NCI-H526 treated with DMSO at 0.1 percent for 48 hours (cell line): ENCODE results near the gene ELMO2.

Experiments used
- DNase-seq: peaks from one replicate; lab custom pipeline; 2025; lab: John Stamatoyannopoulos, UW

ELMO2 gene

DNA sequence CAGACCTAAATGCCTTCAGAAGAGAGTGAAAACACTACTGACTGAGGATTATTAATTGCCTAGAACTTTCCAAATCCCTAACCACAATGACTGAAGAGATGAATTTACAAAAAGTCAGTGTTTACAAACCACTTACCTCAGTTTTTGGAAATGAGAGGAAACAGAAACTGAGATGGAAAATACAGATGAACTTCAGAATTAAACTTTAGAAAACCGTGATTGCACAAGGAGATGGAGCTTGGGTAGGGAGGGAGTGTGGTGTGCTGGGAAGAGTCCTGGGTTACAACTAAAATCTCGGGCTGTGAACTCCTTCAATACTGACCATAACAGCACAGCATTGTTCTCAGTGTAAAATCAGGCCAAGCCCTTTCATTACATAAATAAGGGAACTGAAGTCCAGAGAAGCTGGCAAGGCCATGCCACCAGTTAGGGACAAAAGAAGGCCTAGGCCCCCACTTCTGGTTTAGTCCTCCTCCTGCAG lies 4.0 kb downstream of the ELMO2 start:
- no peak for DNase-seq

DNA sequence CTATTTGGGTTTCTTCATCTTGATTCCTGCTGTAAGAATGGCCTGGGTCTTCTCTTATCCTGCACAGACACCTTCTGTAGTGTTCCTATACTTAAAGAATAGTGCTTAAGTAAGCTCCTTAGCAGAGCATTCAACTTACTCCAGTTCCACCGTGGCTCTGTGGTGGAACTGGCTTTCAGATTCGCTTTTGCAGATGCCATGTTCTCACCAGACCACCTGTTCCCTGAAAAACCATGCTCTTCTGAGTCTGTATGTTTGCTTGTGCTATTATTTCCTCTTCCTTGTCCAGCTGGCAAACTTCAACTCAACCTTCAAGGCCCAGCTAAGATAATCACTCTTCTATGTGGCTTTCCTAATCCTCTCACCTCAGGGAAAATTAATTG lies 4.9 kb downstream of the ELMO2 start:
- no peak for DNase-seq

DNA sequence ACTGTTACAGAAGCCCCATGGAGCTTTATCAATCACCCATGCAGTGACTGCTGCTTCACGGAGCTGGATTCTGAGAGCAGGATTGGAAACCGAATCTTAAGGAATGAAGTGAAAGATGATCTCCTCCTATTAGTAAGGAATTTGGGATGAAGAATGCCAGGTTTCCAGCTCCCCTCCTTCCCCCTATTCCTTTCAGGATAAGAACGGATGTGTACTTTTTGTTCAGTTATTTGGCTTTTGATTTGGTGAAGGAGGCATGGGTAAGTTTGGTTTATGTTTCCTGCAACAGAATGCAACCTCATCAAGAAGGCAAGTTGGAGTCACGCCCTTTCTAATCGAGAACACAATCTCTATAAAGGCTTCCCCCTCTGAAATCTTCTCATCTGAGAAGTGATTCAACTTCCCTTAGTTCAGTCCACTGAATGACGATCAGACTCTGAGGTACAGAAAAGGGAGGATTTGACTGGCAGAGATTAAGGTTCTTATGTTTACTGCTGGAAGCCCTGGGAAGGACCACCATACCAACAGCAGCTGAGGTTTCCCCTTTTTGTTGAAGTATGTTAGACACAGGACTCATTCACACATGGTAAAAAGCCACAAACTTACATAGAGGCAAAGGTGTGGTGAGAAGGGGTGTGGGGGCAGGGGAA lies 5.5 kb downstream of the ELMO2 start:
- no peak for DNase-seq

DNA sequence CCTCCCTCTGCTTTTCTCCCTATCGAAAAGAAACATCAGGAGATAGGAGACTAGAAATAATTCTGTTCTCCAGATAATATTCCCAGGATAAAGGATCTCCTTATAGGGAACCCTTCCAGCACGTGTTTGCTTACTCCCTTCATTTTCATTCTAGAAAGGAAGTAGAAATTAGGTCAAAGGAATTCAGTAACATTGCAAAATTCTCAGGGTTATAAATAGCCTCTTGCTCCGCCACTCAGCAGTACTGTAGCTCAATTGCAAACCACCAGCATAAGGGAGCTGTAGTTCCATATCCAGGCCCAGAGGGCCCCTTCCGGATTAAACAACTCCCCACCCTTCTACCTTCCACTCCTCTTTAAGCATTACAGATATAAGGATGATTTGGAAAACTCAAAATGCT lies 6.2 kb downstream of the ELMO2 start:
- no peak for DNase-seq

DNA sequence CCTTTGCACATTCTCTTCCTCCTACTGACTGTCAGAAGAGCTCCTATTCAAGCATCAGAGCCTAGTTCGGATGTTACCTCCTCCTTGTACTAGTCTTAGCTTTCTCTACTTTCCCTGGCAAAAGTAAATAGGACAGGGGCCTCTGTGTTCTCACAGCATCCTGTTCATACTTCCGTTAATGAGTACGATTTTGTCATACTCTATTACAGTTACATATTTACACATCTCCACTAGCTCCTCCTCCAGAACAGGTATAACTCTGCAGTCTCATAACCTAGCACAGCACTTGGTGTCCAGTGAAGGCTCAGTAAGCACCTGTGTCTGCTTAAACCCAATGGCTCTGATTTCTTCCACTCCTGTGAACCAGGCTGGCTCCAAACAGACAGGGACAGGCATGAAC lies 7.0 kb downstream of the ELMO2 start:
- DNase-seq = no peak

DNA sequence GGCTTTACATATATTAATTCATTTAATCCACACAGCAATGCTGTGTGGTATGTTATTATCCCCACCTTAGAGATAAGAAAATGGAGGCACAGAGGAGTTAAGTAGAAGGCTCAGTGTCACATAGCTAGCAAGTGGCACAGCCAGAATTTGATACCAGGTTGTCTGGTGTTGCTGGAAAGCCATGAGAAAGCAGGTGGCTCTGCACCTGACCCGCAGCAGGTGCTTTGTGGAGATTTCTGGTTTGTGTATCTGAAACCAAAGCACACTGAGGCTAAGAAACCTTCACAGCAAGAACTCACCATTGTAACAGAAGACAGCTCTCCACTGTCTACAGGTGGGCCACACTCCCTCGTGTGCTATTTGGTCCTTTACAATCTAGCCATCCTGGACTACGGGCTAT lies 7.5 kb downstream of the ELMO2 start:
- DNase-seq = no peak

DNA sequence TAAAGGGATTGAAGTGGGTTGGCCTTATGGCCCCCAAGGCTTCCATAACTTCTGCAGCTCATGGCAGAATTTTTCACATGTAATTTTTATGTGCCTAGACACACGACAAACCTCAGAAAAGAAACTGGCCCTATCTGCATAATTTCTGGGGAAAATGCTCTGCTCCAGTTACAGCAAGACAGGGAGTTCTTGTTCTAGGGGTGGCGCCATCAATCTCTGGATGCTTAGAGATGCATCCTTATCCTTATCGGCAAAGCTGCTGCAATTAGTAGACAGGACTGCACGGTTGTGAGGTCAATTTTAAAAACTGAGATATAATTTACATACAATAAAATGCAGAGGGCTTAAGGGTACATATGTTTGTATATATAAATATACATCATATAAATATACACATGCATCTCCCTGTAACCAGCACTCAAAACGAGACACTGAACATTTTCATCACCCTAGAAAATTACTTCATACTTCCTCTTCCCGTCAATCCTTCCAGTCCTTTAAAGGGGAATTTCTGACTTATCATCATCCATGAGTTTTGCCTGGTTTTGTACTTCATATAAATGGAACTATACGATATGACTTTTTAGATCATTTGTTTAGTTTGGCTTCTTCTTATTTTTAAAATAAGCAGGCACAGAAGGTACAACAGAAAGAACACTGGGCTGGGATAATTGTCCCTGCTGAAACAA lies 10.2 kb downstream of the ELMO2 start:
- DNase-seq = no peak

DNA sequence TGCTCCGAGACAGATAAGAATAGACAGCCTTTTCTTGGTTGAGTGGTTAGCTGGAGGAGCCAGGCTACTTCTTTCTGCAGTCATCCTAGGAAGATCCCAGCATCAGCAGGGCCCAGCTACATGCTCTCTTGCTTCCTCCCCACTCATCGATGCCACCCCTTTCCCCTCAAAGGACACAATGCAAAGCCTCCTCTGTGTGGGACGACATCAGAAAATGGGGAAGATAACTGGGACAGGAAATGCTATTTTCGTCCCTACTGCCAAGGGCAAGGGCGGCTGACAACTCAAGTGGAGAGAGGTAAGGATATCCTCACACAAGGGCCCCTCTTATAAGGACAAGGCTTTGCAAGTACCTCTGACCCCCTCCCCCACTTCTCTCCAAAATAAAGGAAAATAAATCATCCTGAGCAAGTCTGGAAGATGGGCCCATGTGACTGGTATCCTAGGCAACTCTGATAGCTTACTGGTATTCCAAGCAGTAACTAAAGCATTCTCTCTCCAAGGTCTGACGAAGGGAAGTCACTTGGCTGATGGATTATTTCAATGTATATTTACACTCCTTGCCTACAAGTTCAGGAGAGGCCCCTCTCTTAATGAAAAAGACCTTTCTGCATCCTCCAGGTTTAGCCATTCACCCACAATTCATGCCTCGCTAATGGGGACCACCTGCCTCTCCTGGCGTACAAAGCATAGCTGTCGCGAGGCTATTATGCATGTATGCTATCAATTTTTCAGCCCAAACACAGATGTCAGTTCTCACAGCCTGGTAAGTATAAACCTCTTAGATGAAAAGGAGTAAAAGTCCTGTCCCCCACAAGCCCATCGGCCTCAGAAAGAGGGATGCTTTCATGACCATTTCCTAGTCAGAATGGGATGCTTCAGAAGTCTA lies 11.3 kb downstream of the ELMO2 start:
- no peak for DNase-seq

DNA sequence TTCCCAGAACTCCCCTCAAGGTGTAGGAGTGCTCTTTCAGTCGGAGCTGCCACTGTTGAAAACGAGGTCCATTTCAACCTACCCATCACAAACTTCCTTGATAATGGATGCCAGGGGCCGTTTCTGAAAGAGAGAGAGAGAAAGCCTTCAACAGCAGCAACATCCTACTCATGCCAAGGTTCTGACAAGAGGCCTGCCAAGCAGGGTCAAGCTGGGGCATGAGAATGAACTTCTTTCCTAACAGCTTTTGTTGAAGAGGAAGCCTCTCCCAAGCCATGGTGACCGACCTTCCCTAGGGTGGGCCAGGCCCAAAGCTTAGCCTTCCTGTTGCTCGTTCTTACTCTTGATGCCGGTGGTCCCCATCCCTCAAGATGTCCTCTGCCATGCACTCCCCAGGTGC lies 12.4 kb downstream of the ELMO2 start:
- no peak for DNase-seq

DNA sequence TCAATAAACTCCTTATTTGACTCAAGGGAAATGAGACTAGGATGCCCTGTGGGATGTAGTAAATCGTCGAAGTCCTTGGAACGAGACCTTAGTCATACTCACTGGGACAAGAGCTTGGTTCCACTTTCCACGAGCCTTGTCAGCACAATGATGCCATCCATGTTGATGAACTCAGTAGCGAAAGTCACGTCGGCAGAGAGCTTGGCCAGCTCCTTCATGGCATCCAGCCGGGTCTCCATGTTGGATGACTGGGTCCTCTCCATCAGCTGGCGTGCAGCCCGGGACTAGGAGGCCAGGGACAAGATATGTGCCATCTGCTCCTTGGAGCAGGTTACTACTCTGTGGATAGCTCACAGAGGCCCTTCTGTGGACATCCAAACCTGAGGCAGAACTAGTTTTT lies 17.5 kb downstream of the ELMO2 start:
- DNase-seq = no peak

DNA sequence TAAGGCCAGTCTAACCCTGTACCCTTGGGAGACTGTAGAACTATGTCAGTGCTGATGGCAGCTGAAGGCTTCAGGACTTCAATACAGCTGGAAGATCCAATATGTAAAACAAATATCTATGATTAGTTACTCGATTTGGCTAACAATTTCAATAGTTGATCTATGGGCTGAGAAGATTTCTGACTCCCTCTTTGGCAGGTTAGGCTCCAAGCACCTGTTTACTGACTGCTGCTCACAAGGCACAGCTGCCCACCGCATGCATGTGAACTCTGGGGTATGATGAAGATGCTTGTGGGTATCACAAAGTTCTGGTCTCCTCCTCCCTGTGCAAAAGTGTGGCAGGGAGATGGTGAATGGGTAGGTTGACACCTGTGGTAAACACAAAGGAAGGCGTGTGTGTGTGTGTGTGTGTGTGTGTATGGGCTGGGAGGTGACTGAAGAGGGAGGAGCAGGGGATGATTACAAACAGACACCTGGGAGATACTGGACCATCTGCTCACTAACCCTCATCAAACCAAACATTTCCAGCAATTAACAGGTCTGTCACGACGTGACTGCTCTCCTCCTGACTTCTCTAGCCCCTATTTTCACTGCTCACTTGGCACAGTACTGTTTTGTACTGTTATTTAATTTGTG lies 18.1 kb downstream of the ELMO2 start:
- no peak for DNase-seq

DNA sequence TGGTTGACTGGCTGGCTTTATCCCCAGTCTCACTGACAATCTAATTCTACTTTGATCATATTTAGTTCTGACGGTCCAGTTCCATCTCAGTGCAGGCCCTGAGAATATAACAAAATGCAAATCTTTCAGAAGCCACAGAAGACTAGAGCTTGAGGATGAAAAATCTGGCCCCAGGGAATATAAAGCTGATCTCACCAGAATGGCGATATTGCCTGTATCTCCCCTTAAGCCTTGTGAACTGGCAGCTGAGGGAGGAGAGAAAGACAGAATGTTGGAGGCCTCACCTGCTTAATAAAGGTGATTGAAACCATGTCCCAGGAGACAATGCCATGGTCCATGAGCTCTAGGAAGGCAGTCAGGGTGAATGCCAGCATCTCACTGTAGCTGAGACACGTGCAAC lies 19.4 kb downstream of the ELMO2 start:
- peak; percentile 93 for DNase-seq

DNA sequence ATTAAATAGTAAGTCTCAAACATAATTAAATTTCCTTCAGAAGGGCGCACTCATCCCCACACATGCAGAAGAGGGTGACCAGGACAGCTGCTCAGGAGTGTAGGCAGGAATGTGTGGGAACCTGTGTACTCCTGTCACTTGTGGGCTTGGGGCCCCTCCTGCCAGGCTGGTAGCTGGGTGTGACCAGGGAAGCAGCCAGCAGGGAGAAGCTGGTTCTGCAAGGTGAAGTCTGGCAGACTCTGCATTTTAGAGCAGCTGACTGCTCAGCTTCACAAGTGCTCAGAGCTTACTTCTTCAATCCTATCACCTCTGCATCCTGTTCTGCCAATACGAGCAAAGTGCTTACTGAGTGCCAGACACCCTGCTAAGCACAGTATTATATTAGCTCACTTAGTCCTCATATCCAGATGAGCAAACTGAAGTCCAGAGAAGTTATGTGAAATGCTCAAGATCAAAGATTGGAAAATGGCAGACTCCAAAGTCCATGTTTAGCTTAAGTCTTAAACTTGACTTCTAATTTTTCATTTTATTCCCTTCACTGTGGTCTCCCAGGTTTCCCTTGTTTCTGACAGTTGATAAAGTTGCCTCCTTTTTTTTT lies 27.9 kb downstream of the ELMO2 start:
- DNase-seq = no peak

DNA sequence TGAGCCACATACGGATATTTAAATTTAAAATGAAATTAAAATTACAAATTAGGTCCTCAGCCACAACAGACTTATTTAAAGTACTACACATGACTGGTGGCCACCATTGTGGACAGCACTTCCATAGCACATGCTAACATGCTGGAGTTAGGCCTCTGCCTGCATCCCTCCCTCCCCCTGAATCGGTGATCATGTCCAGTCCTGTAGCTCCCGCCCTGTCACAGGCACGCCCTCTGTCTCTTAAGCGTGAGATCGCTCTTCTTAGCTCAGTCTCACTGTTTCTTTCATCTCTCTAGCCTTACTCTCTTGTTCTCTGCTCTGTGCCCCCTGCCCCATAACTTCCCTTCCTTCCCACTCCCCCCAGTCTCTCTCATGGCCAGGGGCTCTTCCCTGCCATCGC lies 28.9 kb downstream of the ELMO2 start:
- DNase-seq = peak; percentile 24

DNA sequence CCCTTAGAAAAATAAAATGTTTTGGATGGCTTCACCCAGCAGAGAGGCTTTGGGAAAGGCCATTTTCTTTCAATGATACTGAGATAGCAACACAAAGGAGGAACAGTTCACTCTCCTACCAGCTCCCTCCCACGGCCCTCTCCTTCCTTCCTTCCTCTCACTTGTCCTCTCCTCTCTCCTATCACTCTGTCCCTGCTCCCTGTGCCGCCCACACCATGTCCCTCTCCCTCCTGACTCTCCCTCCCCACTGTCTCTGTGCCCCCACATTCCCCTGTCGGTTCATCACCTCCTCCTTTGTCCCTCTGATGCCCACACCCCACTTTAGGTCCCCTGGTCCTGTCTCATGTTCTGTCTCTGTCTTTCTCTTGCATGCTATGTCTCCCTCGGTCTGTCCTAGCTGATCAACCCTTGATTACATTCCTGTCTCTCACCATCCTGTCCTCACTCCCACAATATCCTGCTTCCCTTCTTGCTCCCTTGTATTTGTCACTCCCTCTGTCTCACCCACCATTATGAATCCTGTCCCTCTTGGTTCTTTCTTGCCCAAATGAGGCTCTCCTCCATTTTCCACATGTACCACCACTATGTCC lies 30.1 kb downstream of the ELMO2 start:
- no peak for DNase-seq

DNA sequence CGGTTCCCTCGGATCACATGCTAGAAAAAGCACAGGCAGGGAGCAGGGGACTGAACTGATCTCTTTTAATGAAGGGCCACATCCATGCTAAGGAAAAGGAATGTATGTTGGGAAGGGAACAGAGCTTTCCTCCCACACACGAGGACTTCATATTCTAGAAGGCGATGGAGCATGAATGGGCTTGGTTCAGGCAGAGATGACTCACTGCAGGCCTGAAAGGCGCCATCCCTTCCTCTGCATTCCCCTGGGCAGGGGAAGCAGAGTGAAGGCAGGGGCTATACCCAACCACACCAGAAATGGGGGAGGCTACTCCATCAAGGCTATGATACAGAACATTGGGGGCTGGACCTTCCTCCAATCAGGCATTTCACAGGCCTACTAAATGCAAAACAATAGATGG lies 30.6 kb downstream of the ELMO2 start:
- DNase-seq = no peak

DNA sequence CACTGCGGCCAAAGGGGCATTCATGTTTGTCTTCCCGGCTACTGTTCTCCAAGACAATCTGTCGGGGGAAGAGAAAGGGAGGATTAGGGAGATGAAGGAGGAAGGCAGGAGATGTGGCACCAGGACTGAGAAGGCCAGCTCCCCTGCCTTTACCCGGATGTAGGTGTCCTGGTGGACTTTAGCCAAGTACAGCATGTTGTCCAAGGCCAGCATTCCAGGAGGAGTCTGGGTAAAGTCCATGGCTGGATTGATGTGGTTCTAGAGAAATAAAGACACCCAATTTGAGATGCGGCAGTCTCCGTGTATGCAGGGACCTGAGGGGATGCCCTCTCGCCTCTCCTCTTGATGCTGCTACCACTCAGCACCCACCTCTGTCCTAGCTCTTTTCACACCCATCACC lies 32.0 kb downstream of the ELMO2 start:
- DNase-seq = no peak

DNA sequence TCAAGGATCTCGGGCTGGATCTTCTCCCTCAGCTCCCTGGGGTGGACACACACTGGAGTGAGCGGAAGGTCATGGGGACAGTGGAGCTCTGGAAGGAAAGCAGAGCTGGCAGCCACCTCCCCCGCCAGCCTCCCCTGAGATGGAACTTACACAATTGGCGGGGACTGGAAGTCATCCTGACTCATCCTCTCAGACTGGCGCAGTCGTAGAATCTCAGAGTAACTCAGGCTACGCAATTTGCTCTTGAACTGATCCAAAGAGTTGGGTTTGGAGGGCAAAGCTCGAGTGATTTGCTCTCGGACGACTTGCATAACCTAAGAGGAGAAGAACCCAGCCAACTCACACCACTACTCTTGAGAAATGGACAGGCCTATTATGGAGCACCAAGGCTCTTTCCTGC lies 34.8 kb downstream of the ELMO2 start:
- no peak for DNase-seq

DNA sequence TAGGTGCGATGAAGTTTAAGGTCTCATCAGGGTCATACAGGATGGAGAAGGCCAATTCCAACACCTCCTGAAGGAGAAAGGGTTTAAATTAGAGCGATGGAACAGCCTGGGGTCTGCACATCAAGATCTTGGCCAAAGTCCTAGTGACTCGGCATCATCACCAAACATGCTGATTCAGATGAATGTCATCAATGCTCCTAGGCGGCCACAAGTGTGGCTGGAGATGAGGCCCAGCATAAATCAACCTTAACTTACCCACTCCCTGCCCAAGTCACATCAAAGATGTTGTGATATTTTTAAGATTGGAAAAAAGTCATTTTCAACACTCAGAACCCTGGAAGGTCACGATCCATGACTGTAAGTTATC lies 37.5 kb downstream of the ELMO2 start:
- DNase-seq = no peak

DNA sequence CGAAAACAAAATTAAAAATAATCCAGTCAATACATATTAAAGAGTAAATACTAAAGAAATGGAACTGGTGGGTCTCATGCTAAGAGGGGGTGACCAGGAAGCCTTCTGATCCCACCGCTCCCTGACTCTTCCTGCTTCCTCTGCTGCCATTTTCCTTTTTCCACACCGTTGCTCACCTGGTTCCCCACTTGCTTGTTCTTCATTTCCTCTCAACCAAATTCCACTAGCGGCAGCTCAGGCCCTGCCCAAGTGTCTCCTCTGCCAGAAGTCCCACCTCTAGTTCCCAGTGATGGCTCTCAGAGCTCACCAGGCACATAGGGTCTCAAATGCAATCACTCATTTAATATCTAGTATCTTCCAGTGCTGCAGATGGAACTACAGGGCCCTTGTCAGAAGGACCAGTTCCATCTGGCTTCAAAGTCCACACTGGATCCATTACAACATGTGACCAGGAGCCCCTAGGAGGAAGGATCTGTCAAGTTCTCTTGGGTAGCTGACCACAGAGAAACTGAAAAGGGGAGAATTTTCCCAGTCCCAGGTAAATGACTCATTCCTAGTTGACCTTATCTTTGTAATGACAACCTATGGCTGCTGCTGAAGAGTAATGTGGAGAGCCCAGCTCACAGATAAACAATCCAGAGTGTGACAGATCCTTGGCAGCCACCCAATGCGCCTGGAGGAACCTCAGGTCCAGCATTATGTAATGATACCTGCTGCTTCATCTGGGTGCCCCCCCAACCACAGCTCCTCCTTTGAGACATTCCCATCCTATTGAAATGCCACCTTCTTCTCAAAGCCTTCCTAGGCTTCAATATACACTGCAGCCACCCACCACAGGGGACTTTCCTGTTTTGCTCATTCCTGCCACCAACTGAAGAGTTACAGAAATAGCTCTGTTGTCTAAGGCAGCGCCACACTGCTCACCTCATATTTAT lies 38.2 kb downstream of the ELMO2 start:
- no peak for DNase-seq

DNA sequence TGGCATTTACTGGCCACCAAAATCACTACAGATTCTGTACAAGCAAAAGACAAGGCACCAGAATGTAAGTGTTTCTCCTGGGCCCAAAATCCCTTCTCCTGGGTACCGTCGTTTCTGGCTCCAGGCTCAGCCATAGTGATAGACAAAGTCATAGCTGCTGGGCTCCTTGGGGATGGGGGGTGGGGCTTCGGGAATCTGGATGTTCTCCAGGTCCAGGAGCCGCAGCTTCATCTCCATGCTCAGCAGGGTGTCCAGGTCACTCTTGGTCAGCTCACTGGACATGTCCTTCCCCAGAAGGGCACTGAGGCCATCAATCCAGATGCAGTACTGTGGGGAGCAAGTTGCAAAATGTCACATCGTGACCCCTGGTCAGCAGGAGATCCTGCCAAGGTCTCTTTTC lies 39.2 kb downstream of the ELMO2 start:
- DNase-seq = no peak
